MG63 (cell line): ENCODE data around the gene PCDHA12. TPM values are rescaled to one million over a fixed set of nuclear protein-coding genes. Genes with fewer than 3 reads are reported as not detected.
A peak's percentile ranks its signal among the peaks of the same experiment; 100 is the strongest.

Experiments used
- DNase-seq: peaks from one replicate; pipeline ENCODE4 v3.0.0-alpha.2; 2020
- H3K27me3 ChIP-seq: fragments of 250-450 bp; sonication (Bioruptor Pico); 2 replicates; pipeline ENCODE4 v1.5.1; 2020; ENCODE audit warnings: mild to moderate bottlenecking, moderate library complexity
- H3K36me3 ChIP-seq: fragments of 250-450 bp; sonication (Bioruptor Pico); 2 replicates; pipeline ENCODE4 v1.5.1; 2020; ENCODE audit warnings: mild to moderate bottlenecking, moderate library complexity
- H3K4me3 ChIP-seq: fragments of 250-450 bp; sonication (Bioruptor Pico); 2 replicates; pipeline ENCODE4 v1.5.1; 2020; ENCODE audit warnings: mild to moderate bottlenecking, moderate library complexity
- H3K9me3 ChIP-seq: fragments of 250-450 bp; sonication (Bioruptor Pico); 2 replicates; pipeline ENCODE4 v1.5.1; 2020; ENCODE audit warnings: mild to moderate bottlenecking, moderate library complexity
- total RNA-seq: library from RNA; depleted of rRNA; stranded (reverse); fragments of >200 nt; shearing (Covaris generic); gene quantifications from 2 replicates; pipeline ENCODE4 v1.2.3, GENCODE V29; 2014; ENCODE audit warnings: low replicate concordance; rRNA removed

Gene PCDHA12
- total RNA-seq, 1 experiment from 2014 or later = not detected

- peaks cover 2% of the 10 kb centered on the region; the same call in 1 of the 2 replicates for H3K27me3 ChIP-seq
- DNase-seq = no peak
- H3K36me3 ChIP-seq = no peaks in the 10 kb centered on the region
- H3K9me3 ChIP-seq = peaks cover 5% of the 10 kb centered on the region
- H3K4me3 ChIP-seq = no peak overlapping the region
Measured at GRCh38 chr5:140916325-140916724, 41.2 kb downstream of the PCDHA12 start.

GRCh38 chr5:140923601-140924000 lies 48.5 kb downstream of the PCDHA12 start:
- no peak for DNase-seq
- Histone ChIP-seq H3K36me3 (no peaks in the 10 kb centered on the region), H3K9me3 (peaks cover 2% of the 10 kb centered on the region), H3K27me3 (peaks cover 41% of the 10 kb centered on the region), H3K4me3 (no peak overlapping the region)

GRCh38 chr5:140925806-140926442 lies 50.8 kb downstream of the PCDHA12 start, which contains the start of gene PCDHAC1:
Gene PCDHAC1 (plus strand): TSS chr5:140926299. CDS start chr5:140926893, 594 bp downstream.
- DNase-seq = no peak
- Histone ChIP-seq H3K27me3 (peaks cover 39% of the 10 kb centered on the region), H3K4me3 (peak within 1 kb of the TSS; percentile 36), H3K36me3 (no peaks in the 10 kb centered on the region), H3K9me3 (peaks cover 2% of the 10 kb centered on the region)

DNA sequence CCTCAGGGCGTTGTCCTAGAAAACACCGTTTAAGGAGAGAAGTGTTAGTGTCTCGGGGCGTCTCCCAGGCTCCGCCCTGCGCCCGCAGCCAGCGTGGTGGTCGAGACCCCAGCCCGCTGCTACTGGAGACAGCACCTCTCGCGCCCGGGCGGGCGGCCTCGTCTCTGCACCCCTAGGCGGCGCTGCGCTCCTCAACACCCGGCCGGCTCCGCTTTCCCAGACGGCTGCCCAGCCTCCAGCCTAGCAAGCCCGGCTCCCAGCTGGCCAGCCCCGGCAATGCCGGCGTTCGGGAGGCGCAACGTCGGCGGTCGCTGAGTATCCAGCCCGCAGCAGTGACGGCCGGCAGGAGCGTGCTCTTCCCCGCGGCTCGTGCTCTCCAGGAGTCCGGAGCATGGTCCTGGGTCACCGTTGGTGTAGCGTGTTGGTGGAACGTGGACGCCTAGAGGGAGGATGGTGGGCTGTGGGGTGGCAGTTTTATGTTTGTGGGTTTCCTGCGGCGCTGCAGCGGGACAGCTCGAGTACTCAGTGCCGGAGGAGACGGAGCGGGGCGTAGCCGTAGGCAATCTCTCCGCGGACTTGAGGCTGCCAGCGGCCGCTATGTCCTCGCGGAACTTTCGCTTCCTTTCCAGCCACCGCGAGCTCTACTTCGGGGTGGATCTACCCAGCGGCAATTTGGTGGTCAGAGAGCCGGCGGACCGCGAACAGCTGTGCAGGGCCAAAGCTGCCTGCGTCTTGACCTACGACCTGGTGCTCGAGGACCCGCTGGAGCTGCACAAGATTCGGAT lies 51.5 kb downstream of the PCDHA12 start:
- Histone ChIP-seq H3K27me3 (peaks cover 39% of the 10 kb centered on the region), H3K36me3 (no peaks in the 10 kb centered on the region), H3K9me3 (peaks cover 2% of the 10 kb centered on the region), H3K4me3 (peak overlapping the region; percentile 36)
- peak; percentile 81 for DNase-seq

DNA sequence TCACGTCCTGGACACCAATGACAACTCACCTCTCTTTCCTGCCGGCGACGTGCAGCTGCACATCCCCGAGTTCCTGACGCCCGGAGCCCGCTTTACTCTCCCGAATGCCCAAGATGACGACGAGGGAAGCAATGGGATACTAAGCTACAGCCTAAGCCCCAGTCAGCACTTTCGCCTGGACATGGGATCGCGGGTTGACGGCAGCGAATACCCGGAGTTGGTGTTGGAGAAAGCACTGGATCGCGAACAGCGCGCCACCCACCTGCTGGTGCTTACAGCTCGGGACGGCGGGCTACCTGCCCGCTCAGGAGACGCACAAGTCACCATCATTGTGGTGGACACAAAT lies 52.1 kb downstream of the PCDHA12 start:
- DNase-seq = no peak
- no peaks in the 10 kb centered on the region for H3K36me3 ChIP-seq
- peaks cover 2% of the 10 kb centered on the region for H3K9me3 ChIP-seq
- peaks cover 40% of the 10 kb centered on the region for H3K27me3 ChIP-seq
- H3K4me3 ChIP-seq = peak overlapping the region; percentile 36

Other genes with a start within 250 kb of the PCDHA12 start
- gene CD14, start 242.1 kb upstream of the PCDHA12 start, total RNA-seq = 0.49 and 2.6 TPM in 2 replicates
- gene TMCO6, start 235.9 kb upstream of the PCDHA12 start, total RNA-seq = 5.5 and 10.7 TPM in 2 replicates
- 86.0 and 94.5 TPM in 2 replicates for gene NDUFA2, start 227.7 kb upstream of the PCDHA12 start, total RNA-seq
- 53.6 and 96.7 TPM in 2 replicates for gene IK, start 227.5 kb upstream of the PCDHA12 start, total RNA-seq
- gene WDR55, start 210.4 kb upstream of the PCDHA12 start, total RNA-seq = 28.8 and 38.9 TPM in 2 replicates
- 0.94 TPM in 1 of 2 replicates, not detected in the other for gene DND1, start 201.7 kb upstream of the PCDHA12 start, total RNA-seq
- 96.9 and 116 TPM in 2 replicates for gene HARS1, start 183.9 kb upstream of the PCDHA12 start, total RNA-seq
- gene HARS2, start 183.9 kb upstream of the PCDHA12 start, total RNA-seq = 41.8 and 50.1 TPM in 2 replicates
- 72.7 and 90.9 TPM in 2 replicates for gene ZMAT2, start 174.9 kb upstream of the PCDHA12 start, total RNA-seq
- gene PCDHA1, start 89.2 kb upstream of the PCDHA12 start, total RNA-seq = 0.10 TPM in 1 of 2 replicates, not detected in the other
- gene PCDHA2, start 80.5 kb upstream of the PCDHA12 start, total RNA-seq = 0.44 TPM in 1 of 2 replicates, not detected in the other
- gene PCDHA3, start 74.3 kb upstream of the PCDHA12 start, total RNA-seq = not detected in 2 replicates
- gene PCDHA4, start 68.2 kb upstream of the PCDHA12 start, total RNA-seq = not detected in 2 replicates
- not detected in 2 replicates for gene PCDHA5, start 53.7 kb upstream of the PCDHA12 start, total RNA-seq
- gene PCDHA6, start 47.3 kb upstream of the PCDHA12 start, total RNA-seq = 0.86 TPM in 1 of 2 replicates, not detected in the other
- 0.10 TPM in 1 of 2 replicates, not detected in the other for gene PCDHA7, start 41.0 kb upstream of the PCDHA12 start, total RNA-seq
- gene PCDHA8, start 34.1 kb upstream of the PCDHA12 start, total RNA-seq = not detected in 2 replicates
- gene PCDHA9, start 26.9 kb upstream of the PCDHA12 start, total RNA-seq = not detected in 2 replicates
- not detected in 2 replicates for gene PCDHA10, start 19.4 kb upstream of the PCDHA12 start, total RNA-seq
- not detected in 2 replicates for gene PCDHA11, start 6.4 kb upstream of the PCDHA12 start, total RNA-seq
- not detected in 2 replicates for gene PCDHA13, start 6.8 kb downstream of the PCDHA12 start, total RNA-seq
- not detected in 2 replicates for gene PCDHAC1, start 51.0 kb downstream of the PCDHA12 start, total RNA-seq
- gene PCDHAC2, start 91.2 kb downstream of the PCDHA12 start, total RNA-seq = 0.07 TPM in 1 of 2 replicates, not detected in the other
- gene PCDHB1, start 176.1 kb downstream of the PCDHA12 start, total RNA-seq = not detected in 2 replicates
- gene PCDHB2, start 219.3 kb downstream of the PCDHA12 start, total RNA-seq = 6.0 and 7.0 TPM in 2 replicates
- not detected in 2 replicates for gene PCDHB3, start 225.2 kb downstream of the PCDHA12 start, total RNA-seq
- not detected in 2 replicates for gene PCDHB4, start 246.5 kb downstream of the PCDHA12 start, total RNA-seq